Vagina (tissue), 2 donors: ENCODE results near the gene RBM23. TPM values are rescaled to one million over a fixed set of nuclear protein-coding genes. Genes with fewer than 3 reads are reported as not detected.
"Not testable (repeated sequence)": the region's sequence is repeated elsewhere in the genome, so short reads cannot be mapped to it uniquely, and the experiment has no call there.

Source experiments
- DNase-seq, 2 donors: peaks; one replicate each; pipeline ENCODE4 v3.0.0-alpha.2; 2017; ENCODE audit errors: extremely low spot score in 2 of 2
- H3K27ac ChIP-seq: fragments of 200-600 bp; sonication (generic); one replicate; pipeline ENCODE4 v1.5.1; 2019
- H3K27me3 ChIP-seq: fragments of 200-600 bp; sonication (generic); one replicate; pipeline ENCODE4 v1.5.1; 2019
- H3K36me3 ChIP-seq, 2 donors: fragments of 200-600 bp; sonication (generic); one replicate each; pipeline ENCODE4 v1.5.1; 2017 to 2019
- H3K4me1 ChIP-seq: fragments of 200-600 bp; sonication (generic); one replicate; pipeline ENCODE4 v1.5.1; 2019
- H3K4me3 ChIP-seq, 2 donors: fragments of 200-600 bp; sonication (generic); 1 replicate in 1 of 2; 2 replicates in 1 of 2; pipeline ENCODE4 v1.5.1; 2016 to 2019
- H3K9me3 ChIP-seq: fragments of 200-600 bp; sonication (generic); one replicate; pipeline ENCODE4 v1.5.1; 2019
- POLR2A ChIP-seq, 2 donors: fragments of 450-650 bp; IDR thresholded peaks; one replicate each; pipeline ENCODE4 v1.6.1; 2017; ENCODE audit warnings: antibody characterized with exemption in 2 of 2, mild to moderate bottlenecking in 2 of 2, moderate library complexity in 2 of 2
- POLR2AphosphoS5 ChIP-seq, 2 donors: sonication (generic); formaldehyde crosslinking; IDR thresholded peaks; one replicate each; pipeline ENCODE4 v1.9.0; 2017; ENCODE audit warnings: antibody characterized with exemption in 2 of 2, mild to moderate bottlenecking in 2 of 2, low read depth in 1 of 2; ENCODE audit not compliant: insufficient read depth in 1 of 2
- intact Hi-C: fragments of 100-400 bp; cut with DNase I; formaldehyde crosslinking; loops from one replicate; pipeline ENCODE4 v1.15.1; 2023
- total RNA-seq: library from RNA; depleted of rRNA; stranded (reverse); fragments of >200 nt; gene quantifications from one replicate; pipeline ENCODE4 v1.2.3, GENCODE V29; 2016
- TF ChIP-seq, protein P1 (sequence below), 3 experiments: fragments of 450-650 bp in 2 of 3; fragments of 200-600 bp in 1 of 3; sonication (generic) in 1 of 3; IDR thresholded peaks; one replicate each; pipeline ENCODE4 v1.5.1; 2017 to 2019; ENCODE audit warnings: antibody characterized with exemption in 3 of 3, mild to moderate bottlenecking in 2 of 3, moderate library complexity in 2 of 3

Gene RBM23
- total RNA-seq, 1 donor from 2014 or later: 68.5 TPM

DNA sequence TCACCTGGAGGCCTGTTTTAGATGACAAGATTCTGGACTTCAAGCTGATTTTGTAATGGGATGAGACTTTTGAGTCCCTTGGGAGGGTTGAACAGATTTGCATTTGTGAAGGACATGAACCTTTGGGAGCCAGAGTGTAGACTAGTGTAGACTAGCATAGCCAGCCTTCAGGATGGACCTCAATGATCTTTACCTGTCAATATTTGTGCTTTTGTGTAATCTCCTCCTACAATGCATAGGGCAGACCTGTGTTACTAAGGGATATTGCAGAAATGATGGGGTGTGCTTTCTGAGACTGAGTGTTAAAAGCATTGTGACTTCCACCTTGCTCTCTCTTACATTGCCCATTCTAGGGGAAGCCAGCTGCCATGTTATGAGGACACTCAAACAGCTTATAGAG lies 57.3 kb downstream of the RBM23 start:
- TF ChIP-seq POLR2AphosphoS5 (IDR thresholded peaks at IDR 0.05; ENCODE audit: insufficient read depth in 1 of 2, low read depth in 1 of 2): no peak
- no peak for TF ChIP-seq POLR2A (IDR thresholded peaks at IDR 0.05)
- TF ChIP-seq, protein P1, sequence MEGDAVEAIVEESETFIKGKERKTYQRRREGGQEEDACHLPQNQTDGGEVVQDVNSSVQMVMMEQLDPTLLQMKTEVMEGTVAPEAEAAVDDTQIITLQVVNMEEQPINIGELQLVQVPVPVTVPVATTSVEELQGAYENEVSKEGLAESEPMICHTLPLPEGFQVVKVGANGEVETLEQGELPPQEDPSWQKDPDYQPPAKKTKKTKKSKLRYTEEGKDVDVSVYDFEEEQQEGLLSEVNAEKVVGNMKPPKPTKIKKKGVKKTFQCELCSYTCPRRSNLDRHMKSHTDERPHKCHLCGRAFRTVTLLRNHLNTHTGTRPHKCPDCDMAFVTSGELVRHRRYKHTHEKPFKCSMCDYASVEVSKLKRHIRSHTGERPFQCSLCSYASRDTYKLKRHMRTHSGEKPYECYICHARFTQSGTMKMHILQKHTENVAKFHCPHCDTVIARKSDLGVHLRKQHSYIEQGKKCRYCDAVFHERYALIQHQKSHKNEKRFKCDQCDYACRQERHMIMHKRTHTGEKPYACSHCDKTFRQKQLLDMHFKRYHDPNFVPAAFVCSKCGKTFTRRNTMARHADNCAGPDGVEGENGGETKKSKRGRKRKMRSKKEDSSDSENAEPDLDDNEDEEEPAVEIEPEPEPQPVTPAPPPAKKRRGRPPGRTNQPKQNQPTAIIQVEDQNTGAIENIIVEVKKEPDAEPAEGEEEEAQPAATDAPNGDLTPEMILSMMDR (IDR thresholded peaks at IDR 0.05): no peak
- Histone ChIP-seq H3K9me3 (no peaks in the 10 kb centered on the region), H3K27ac (no peak overlapping the region), H3K27me3 (no peaks in the 10 kb centered on the region), H3K4me3 (no peak overlapping the region), H3K4me1 (no peaks in the 10 kb centered on the region), H3K36me3 (no peaks in the 10 kb centered on the region)
- intact Hi-C loops: no loop called here
- DNase-seq: no peak

DNA sequence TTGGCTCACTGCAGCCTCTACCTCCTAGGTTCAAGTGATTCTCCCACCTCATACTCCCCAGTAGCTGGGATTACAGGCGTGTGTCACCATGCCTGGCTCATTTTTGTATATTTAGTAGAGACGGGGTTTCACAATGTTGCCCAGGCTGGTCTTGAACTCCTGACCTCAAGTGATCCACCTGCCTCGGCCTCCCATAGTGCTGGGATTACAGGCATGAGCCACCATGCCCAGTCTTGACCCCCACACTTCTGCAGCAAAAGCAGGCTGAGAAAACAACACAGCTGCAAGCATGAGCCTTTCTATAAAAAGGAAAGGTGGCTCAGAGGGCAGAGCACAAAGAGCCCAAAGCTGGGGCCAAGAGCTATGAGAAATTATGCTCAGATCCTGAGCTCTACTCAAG lies 58.6 kb downstream of the RBM23 start:
- DNase-seq, H3K4me3 ChIP-seq, H3K27ac ChIP-seq, H3K9me3 ChIP-seq, H3K27me3 ChIP-seq, intact Hi-C loops, H3K36me3 ChIP-seq, H3K4me1 ChIP-seq: not testable (repeated sequence)

DNA sequence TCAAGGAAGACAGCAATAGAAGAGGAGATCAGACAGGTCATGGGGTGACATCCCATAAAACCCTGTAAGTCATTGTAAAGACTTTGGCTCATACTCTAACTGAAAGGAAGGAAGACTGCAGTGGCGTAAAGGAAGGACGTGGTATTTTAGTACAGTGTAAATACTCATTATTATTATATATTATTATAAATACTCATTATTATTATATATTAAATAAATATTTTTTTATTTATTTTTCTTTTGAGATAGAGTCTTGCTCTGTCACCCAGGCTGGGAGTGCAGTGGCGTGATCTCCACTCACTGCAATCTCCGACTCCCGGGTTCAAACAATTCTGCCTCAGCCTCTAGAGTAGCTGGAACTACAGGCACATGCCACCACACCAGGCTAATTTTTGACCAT lies 62.5 kb downstream of the RBM23 start:
- Histone ChIP-seq H3K4me3 (no peak overlapping the region), H3K27me3 (no peaks in the 10 kb centered on the region), H3K4me1 (peaks cover 20% of the 10 kb centered on the region), H3K36me3 (no peaks in the 10 kb centered on the region), H3K9me3 (no peaks in the 10 kb centered on the region), H3K27ac (no peak overlapping the region)
- intact Hi-C loops: loop anchor here (10.0 kb wide), 1 partner anchor 302 kb away; no protein-coding TSS in a partner anchor
- DNase-seq: no peak
- TF ChIP-seq, protein P1 (IDR thresholded peaks at IDR 0.05): no peak
- TF ChIP-seq POLR2AphosphoS5 (IDR thresholded peaks at IDR 0.05; ENCODE audit: insufficient read depth in 1 of 2, low read depth in 1 of 2): no peak
- TF ChIP-seq POLR2A (IDR thresholded peaks at IDR 0.05): no peak

DNA sequence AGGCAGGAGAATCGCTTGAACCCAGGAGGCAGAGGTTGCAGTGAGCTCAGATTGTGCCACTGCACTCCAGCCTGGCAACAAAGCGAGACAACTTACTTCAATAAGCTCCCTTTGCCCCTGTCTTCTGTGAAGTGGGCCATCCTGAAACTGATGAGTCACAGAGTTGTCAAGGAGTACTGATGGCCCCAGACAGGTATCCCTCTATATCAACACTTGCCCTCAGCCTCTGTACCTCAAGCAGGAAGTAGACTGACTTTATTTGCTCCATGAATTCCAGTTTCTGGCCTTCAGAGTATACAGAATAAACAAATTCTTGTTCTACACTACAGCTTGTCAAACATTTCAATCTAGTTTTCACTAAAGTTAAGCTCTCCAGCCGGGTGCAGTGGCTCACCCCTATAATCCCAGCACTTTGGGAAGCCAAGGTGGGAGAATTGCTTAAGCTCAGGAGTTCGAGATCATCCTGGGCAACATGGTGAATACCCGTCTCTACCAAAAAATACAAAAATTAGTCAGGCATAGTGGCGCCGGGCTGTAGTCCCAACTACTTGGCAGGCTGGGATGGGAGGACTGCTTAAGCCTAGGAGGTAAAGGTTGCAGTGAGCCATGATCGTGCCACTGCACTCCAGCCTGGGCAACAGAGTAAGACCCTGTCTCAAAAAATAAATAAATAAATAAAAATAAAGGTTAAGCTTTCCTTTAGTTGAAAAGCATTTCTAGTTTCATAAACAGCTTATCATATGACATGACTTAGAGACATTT lies 63.8 kb downstream of the RBM23 start:
- Histone ChIP-seq H3K4me3 (no peak overlapping the region), H3K27me3 (no peaks in the 10 kb centered on the region), H3K27ac (no peak overlapping the region), H3K36me3 (no peaks in the 10 kb centered on the region), H3K9me3 (no peaks in the 10 kb centered on the region), H3K4me1 (peaks cover 33% of the 10 kb centered on the region)
- TF ChIP-seq, protein P1 (IDR thresholded peaks at IDR 0.05): no peak
- TF ChIP-seq POLR2AphosphoS5 (IDR thresholded peaks at IDR 0.05; ENCODE audit: insufficient read depth in 1 of 2, low read depth in 1 of 2): no peak
- TF ChIP-seq POLR2A (IDR thresholded peaks at IDR 0.05): no peak
- intact Hi-C loops: loop anchor here (10.0 kb wide), 1 partner anchor 300 kb away; no protein-coding TSS in a partner anchor
- no peak for DNase-seq

DNA sequence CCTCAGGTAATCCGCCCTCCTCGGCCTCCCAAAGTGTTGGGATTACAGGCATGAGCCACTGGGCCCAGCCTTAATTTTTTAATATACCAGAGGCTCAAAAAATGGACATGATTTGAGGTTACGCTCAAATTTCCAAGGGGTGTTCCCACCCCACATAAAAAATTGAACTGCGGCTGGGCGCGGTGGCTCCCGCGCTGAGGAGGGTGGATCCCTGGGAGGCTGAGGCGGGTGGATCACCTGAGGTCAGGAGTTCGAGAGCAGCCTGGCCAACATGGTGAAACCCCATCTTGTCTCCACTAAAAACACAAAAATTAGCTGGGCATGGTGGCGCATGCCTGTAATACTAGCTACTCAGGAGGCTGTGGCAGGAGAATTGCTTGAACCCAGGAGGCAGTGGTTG lies 64.7 kb downstream of the RBM23 start:
- not testable (repeated sequence) for H3K9me3 ChIP-seq, DNase-seq, H3K4me3 ChIP-seq, H3K27me3 ChIP-seq, H3K27ac ChIP-seq, H3K36me3 ChIP-seq
- peaks cover 41% of the 10 kb centered on the region for H3K4me1 ChIP-seq
- intact Hi-C loops: loop anchor here (10.0 kb wide), 1 partner anchor 299 kb away; no protein-coding TSS in a partner anchor
